Duodenal mucosa (tissue), 2 donors: ENCODE results near the gene ANKRD9.

Experiments
- H3K27ac ChIP-seq: one replicate; pipeline ENCODE4 v1.7.0; 2013; ENCODE audit warnings: low read depth, low read length
- H3K27me3 ChIP-seq, 2 donors: one replicate each; pipeline ENCODE4 v1.7.0; 2013; ENCODE audit warnings: low read length in 2 of 2, control low read depth in 1 of 2; ENCODE audit not compliant: insufficient read depth in 2 of 2, control insufficient read depth in 1 of 2
- H3K36me3 ChIP-seq, 2 donors: one replicate each; pipeline ENCODE4 v1.7.0; 2013; ENCODE audit warnings: low read length in 2 of 2, control low read depth in 1 of 2; ENCODE audit not compliant: insufficient read depth in 2 of 2, control insufficient read depth in 1 of 2
- H3K4me1 ChIP-seq, 2 donors: one replicate each; pipeline ENCODE4 v1.7.0; 2013; ENCODE audit warnings: low read length in 2 of 2, control low read depth in 1 of 2; ENCODE audit not compliant: insufficient read depth in 2 of 2, control insufficient read depth in 1 of 2
- H3K4me3 ChIP-seq, 2 donors: one replicate each; pipeline ENCODE4 v1.7.0; 2013; ENCODE audit warnings: low read length in 2 of 2, low read depth in 1 of 2
- H3K9ac ChIP-seq, 2 donors: one replicate each; pipeline ENCODE4 v1.7.0; 2013; ENCODE audit warnings: low read length in 2 of 2, low read depth in 1 of 2
- H3K9me3 ChIP-seq, 2 donors: one replicate each; pipeline ENCODE4 v1.7.0; 2013; ENCODE audit warnings: low read length in 2 of 2, control low read depth in 1 of 2; ENCODE audit not compliant: control insufficient read depth in 1 of 2

ANKRD9 gene

DNA sequence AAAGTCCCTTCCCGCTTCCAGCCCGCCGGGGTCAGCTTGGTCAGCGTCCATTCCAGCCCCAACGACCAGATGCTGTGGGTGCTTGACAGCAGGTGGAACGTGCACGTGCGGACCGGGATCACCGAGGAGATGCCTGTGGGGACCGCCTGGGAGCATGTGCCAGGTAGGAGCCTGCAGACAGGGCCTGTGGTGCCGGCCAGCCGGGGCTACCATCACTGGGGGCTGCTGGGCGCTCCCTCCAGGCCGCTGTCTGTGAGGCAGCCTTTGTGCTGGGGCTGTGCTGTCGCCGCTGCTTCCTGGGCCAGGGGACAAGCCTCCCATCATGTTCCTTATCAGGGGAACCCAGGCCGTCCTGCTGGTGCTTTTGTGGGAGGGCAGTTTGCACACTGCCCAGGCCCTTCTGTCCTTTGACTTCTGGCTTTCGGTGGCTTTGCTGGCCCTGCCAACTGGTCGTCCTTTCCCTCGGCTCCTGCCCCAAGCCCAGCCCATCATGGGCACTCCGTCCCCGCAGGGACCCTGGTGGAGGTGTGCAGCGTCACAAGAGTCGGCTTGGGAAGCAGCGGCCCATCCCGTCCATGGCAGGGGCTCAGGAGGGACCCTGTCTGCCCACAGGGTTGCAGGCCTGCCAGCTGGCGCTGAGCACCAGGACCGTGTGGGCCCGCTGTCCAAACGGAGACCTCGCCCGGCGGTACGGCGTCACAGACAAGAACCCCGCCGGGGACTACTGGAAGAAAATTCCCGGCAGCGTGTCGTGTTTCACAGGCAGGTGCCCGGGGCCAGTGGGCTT lies 12.4 kb downstream of the ANKRD9 start:
- H3K36me3 ChIP-seq, result peaks cover 0 to 25% of the 10 kb centered on the region in 2 donors
- H3K4me3 ChIP-seq, result no peak overlapping the region
- no peaks in the 10 kb centered on the region for H3K27me3 ChIP-seq
- no peak overlapping the region for H3K9ac ChIP-seq
- no peak overlapping the region for H3K27ac ChIP-seq
- H3K9me3 ChIP-seq, result no peaks in the 10 kb centered on the region
- H3K4me1 ChIP-seq, result peaks cover 6 to 10% of the 10 kb centered on the region in 2 donors

DNA sequence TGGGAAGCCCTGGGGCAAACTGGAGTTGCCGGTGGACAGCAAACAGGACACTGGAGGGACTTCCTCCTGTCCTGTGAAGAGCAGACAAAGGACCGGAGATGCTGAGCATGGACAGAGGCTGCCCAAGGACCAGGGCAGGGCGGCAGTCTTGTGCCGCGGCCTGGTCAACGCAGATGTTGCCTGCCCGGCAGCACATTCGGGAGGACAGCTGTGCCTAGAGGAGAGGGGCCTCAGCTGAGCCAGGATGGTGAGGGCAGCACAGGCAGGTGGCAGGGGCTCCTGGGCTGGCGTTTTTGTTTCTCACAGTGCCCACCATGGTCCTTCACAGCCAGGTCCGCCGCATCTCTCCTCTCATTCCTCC lies 13.3 kb downstream of the ANKRD9 start:
- H3K4me3 ChIP-seq, result no peak overlapping the region
- peaks cover 0 to 27% of the 10 kb centered on the region in 2 donors for H3K36me3 ChIP-seq
- no peak overlapping the region for H3K9ac ChIP-seq
- no peaks in the 10 kb centered on the region for H3K27me3 ChIP-seq
- H3K4me1 ChIP-seq, result peaks cover 6 to 10% of the 10 kb centered on the region in 2 donors
- H3K9me3 ChIP-seq, result no peaks in the 10 kb centered on the region
- no peak overlapping the region for H3K27ac ChIP-seq

- no peak overlapping the region for H3K4me3 ChIP-seq
- peaks cover 6 to 10% of the 10 kb centered on the region in 2 donors for H3K4me1 ChIP-seq
- H3K9ac ChIP-seq, result no peak overlapping the region
- no peaks in the 10 kb centered on the region for H3K9me3 ChIP-seq
- peaks cover 0 to 27% of the 10 kb centered on the region in 2 donors for H3K36me3 ChIP-seq
- H3K27me3 ChIP-seq, result no peaks in the 10 kb centered on the region
- H3K27ac ChIP-seq, result no peak overlapping the region
Measured at GRCh38 chr14:102495491-102496330, 13.9 kb downstream of the ANKRD9 start.

DNA sequence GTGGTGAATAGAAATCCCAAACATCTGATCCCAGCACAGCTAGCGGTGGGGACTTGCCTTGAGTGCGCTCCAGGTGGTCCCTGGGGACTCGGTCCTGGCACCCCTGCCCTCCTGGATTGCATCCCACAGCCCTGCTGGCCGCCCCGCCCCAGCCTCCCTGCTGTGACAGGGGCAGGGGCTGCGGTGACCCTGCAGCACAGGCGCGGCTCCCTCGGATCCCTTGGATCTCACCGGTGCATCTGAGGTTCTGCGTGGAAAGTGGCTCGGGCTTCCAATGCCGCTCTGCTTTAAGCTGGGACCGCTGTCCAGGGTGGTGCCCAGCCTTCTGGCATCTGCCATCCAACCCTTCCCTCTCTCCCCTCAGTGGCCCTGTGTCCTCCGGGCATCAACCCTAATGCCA lies 16.0 kb downstream of the ANKRD9 start:
- peaks cover 0 to 13% of the 10 kb centered on the region in 2 donors for H3K36me3 ChIP-seq

GRCh38 chr14:102493096-102493495 lies 16.5 kb downstream of the ANKRD9 start:
- H3K27ac ChIP-seq, result no peak overlapping the region
- no peak overlapping the region for H3K4me3 ChIP-seq
- peaks cover 6% of the 10 kb centered on the region in 2 donors for H3K4me1 ChIP-seq
- peaks cover 0 to 8% of the 10 kb centered on the region in 2 donors for H3K36me3 ChIP-seq
- no peaks in the 10 kb centered on the region for H3K27me3 ChIP-seq
- H3K9me3 ChIP-seq, result no peaks in the 10 kb centered on the region
- no peak overlapping the region for H3K9ac ChIP-seq

More for the DNA sequence above, 16.0 kb downstream of the ANKRD9 start:
- Histone ChIP-seq H3K9ac (no peak overlapping the region), H3K4me3 (no peak overlapping the region), H3K27ac (no peak overlapping the region), H3K27me3 (no peaks in the 10 kb centered on the region), H3K4me1 (peaks cover 6 to 7% of the 10 kb centered on the region in 2 donors), H3K9me3 (no peaks in the 10 kb centered on the region)

DNA sequence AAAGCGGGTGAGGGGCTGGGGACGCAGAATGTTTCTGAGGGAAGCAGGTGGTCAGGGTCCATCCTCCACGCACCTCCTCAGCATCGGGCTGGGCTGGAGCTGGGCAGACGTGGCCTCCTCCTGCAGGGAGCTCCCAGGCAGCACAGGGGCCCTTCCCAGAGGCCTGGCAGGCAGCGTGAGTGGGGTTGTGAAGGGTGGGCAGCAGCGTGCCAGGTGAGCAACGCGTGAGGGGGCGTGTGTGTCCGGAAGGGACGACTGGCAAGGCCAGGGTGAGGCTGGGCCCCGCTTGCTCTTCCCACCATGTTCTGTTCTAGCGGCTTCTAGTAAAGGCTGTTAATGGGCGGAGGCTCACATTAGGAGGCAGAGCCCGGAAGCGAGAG lies 17.1 kb downstream of the ANKRD9 start:
- Histone ChIP-seq H3K9me3 (no peaks in the 10 kb centered on the region), H3K27ac (no peak overlapping the region), H3K4me1 (peaks cover 0 to under 1% of the 10 kb centered on the region in 2 donors), H3K36me3 (peaks cover 0 to 4% of the 10 kb centered on the region in 2 donors), H3K27me3 (no peaks in the 10 kb centered on the region), H3K9ac (no peak overlapping the region), H3K4me3 (no peak overlapping the region)

- Histone ChIP-seq H3K36me3 (peaks cover 0 to 3% of the 10 kb centered on the region in 2 donors), H3K9me3 (no peaks in the 10 kb centered on the region), H3K4me3 (no peak overlapping the region), H3K4me1 (no peaks in the 10 kb centered on the region), H3K27ac (no peak overlapping the region), H3K27me3 (no peaks in the 10 kb centered on the region), H3K9ac (no peak overlapping the region)
Measured at GRCh38 chr14:102491786-102492530, 17.6 kb downstream of the ANKRD9 start.

DNA sequence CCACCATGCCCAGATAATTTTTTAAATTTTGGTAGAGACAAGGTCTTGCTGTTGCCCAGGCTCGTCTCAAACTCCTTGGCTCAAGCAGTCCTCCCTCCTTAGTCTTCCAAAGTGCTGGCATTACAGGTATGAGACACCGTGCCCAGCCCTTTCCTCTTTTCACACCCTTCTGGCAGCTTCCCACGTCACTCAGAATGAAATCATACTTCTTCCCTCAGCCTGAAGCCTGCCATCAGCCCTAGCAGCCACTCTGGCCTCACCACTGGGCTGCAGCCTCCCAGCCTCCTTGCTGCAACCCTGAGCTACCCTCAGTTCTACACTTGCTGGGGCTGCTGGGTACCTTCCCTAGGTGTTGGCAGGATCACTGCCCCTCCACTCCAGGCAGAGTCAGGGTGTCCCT lies 18.2 kb downstream of the ANKRD9 start:
- Histone ChIP-seq H3K27ac (no peak overlapping the region), H3K9me3 (no peaks in the 10 kb centered on the region), H3K9ac (no peak overlapping the region), H3K27me3 (no peaks in the 10 kb centered on the region), H3K36me3 (peaks cover 0 to 3% of the 10 kb centered on the region in 2 donors), H3K4me3 (no peak overlapping the region), H3K4me1 (no peaks in the 10 kb centered on the region)

DNA sequence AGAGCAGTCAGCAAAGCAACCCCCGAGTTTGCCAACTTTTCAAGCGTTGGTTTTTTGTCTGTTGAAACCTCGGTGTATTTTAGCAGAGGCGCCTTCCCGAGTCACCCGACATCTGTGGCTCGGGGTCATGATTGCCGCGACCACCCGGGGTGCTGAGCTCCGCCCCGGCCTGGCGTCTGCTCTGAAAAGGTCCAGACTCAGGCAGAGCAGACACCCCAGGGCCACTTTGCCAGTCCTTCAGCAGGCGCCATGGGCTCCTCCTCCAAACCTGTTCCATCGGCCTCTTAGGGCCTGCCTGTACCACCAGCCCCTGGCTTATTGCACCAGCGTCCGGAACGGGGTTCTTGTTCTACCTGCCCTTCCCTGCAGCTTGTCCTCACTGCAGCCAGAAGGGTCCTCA lies 19.1 kb downstream of the ANKRD9 start:
- Histone ChIP-seq H3K36me3 (peaks cover 0 to 3% of the 10 kb centered on the region in 2 donors), H3K9ac (no peak overlapping the region), H3K4me3 (no peak overlapping the region), H3K27ac (no peak overlapping the region), H3K4me1 (no peaks in the 10 kb centered on the region), H3K27me3 (no peaks in the 10 kb centered on the region), H3K9me3 (no peaks in the 10 kb centered on the region)

DNA sequence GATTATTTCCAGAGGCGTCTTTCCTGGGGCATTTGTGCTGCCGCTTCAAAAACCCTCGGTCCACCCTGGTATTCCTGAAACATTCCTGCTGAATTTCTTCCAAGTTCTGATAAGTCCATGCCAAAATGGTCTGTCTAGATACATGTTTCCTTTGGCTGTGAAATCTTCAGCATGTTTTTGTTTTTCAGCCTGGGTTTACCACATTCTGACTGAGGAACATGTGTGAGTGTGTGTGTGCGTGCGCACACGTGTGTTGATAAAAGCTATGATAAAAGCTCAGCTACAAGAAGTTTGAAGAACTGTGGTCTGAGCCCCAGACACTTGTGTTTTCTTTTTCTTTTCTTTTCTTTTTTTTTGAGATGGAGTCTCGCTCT lies 22.4 kb downstream of the ANKRD9 start:
- Histone ChIP-seq H3K27ac (no peak overlapping the region), H3K9me3 (no peaks in the 10 kb centered on the region), H3K4me3 (no peak overlapping the region), H3K4me1 (no peaks in the 10 kb centered on the region), H3K36me3 (peaks cover 0 to 3% of the 10 kb centered on the region in 2 donors), H3K27me3 (no peaks in the 10 kb centered on the region), H3K9ac (no peak overlapping the region)
